HL-60 (cell line): ENCODE data around the gene AHCY.
"Not testable (repeated sequence)": the region's sequence is repeated elsewhere in the genome, so short reads cannot be mapped to it uniquely, and the experiment has no call there.

Experiments
- DNase-seq, 2 experiments: peaks; one replicate each; pipeline ENCODE4 v3.0.0-alpha.2; 2010 to 2020; ENCODE audit warnings: low read depth in 1 of 2, low spot score in 1 of 2
- H3K27ac ChIP-seq: fragments of 250-450 bp; sonication (Bioruptor Pico); replicated peaks from 2 replicates; pipeline ENCODE4 v1.5.1; 2020; ENCODE audit warnings: mild to moderate bottlenecking, moderate library complexity
- H3K27me3 ChIP-seq: fragments of 250-450 bp; sonication (Bioruptor Pico); 2 replicates; pipeline ENCODE4 v1.5.1; 2021; ENCODE audit warnings: mild to moderate bottlenecking, moderate library complexity; ENCODE audit not compliant: insufficient read depth, poor library complexity, severe bottlenecking
- H3K4me3 ChIP-seq: replicated peaks from 2 replicates; pipeline ENCODE4 v1.5.1; 2011; ENCODE audit warnings: mild to moderate bottlenecking, control low read depth, low read length; ENCODE audit not compliant: insufficient read depth
- GABPA ChIP-seq: IDR thresholded peaks from 2 replicates; pipeline ENCODE4 v1.6.1; 2012; ENCODE audit warnings: low read depth
- POLR2AphosphoS5 ChIP-seq: IDR thresholded peaks from 2 replicates; pipeline ENCODE4 v1.6.1; 2012; ENCODE audit warnings: low read depth
- REST ChIP-seq: IDR thresholded peaks from 2 replicates; pipeline ENCODE4 v1.6.1; 2012; ENCODE audit warnings: low read depth; ENCODE audit not compliant: insufficient replicate concordance
- SPI1 ChIP-seq: IDR thresholded peaks from 2 replicates; pipeline ENCODE4 v1.6.1; 2012; ENCODE audit warnings: low read depth, mild to moderate bottlenecking, borderline replicate concordance
- TF ChIP-seq, protein P1 (sequence below): IDR thresholded peaks from one replicate; pipeline ENCODE4 v1.5.1; 2011; ENCODE audit warnings: low read length, control low read depth, inconsistent platforms; ENCODE audit not compliant: insufficient read depth

The AHCY gene

DNA sequence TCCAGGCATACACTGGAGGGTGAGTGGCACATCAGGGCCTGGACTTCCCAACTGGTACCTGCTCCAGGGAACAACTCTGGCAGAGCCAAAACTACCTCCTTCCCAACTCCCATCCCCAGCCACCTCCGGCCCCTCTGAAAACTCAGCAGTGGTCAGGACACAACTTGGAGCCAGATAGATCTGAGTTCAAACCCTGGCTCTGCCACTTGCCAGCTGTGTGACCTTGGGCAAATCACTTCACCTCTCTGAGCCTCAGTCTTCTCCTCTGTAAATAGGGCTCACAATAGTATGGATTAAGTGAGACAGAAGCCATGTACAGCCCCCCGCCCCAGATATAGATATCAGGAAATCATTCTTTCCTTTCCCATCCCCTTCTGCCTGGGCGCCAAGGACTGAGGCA lies 10.7 kb downstream of the AHCY start:
- no peak for DNase-seq
- Histone ChIP-seq H3K27me3 (no peaks in the 10 kb centered on the region), H3K4me3 (no peak overlapping the region), H3K27ac (no peak overlapping the region)
- no peak for TF ChIP-seq GABPA
- no peak for TF ChIP-seq REST
- no peak for TF ChIP-seq SPI1
- TF ChIP-seq, protein P1, sequence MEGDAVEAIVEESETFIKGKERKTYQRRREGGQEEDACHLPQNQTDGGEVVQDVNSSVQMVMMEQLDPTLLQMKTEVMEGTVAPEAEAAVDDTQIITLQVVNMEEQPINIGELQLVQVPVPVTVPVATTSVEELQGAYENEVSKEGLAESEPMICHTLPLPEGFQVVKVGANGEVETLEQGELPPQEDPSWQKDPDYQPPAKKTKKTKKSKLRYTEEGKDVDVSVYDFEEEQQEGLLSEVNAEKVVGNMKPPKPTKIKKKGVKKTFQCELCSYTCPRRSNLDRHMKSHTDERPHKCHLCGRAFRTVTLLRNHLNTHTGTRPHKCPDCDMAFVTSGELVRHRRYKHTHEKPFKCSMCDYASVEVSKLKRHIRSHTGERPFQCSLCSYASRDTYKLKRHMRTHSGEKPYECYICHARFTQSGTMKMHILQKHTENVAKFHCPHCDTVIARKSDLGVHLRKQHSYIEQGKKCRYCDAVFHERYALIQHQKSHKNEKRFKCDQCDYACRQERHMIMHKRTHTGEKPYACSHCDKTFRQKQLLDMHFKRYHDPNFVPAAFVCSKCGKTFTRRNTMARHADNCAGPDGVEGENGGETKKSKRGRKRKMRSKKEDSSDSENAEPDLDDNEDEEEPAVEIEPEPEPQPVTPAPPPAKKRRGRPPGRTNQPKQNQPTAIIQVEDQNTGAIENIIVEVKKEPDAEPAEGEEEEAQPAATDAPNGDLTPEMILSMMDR, result no peak
- TF ChIP-seq POLR2AphosphoS5, result no peak

DNA sequence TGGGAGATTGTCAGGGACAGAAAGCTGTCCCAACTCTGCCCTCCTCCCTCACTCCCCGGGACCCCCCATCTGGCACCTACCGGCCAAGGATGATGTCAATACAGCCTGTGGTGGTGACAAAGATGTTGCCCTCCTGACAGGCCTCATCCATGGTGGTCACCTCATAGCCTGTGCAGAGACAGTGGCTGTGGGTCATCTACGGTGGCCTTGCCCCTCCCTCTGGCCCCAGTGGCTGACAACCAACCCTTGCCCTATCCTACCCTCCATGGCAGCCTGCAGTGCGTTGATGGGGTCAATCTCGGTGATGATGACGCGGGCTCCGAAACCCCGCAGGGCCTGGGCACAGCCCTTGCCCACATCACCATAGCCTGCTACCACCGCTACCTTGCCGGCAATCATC lies 12.7 kb downstream of the AHCY start:
- TF ChIP-seq POLR2AphosphoS5 (no peak), REST (no peak), GABPA (no peak), SPI1 (no peak)
- TF ChIP-seq, protein P1, result no peak
- Histone ChIP-seq H3K27ac (no peak overlapping the region), H3K4me3 (no peak overlapping the region), H3K27me3 (no peaks in the 10 kb centered on the region)
- no peak for DNase-seq

DNA sequence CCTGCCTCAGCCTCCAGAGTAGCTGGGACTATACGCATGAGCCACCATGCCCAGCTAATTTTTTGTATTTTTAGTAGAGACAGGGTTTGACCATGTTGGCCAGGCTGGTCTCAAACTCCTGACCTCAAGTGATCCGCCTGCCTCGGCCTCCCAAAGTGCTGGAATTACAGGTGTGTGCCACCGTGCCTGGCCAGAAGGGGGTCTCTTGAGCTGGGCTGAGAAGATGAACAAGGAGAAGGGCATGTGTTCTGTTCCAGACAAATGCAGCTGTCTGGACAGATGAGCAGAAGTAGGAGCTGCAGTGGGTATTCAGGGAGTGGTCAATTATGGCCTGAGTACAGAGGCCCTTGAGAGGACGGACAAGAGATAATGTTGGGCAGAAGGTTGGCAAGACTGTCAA lies 15.7 kb downstream of the AHCY start:
- H3K27me3 ChIP-seq, H3K4me3 ChIP-seq, H3K27ac ChIP-seq, DNase-seq: not testable (repeated sequence)

GRCh38 chr20:34285450-34285849 lies 17.7 kb downstream of the AHCY start:
- no peaks in the 10 kb centered on the region for H3K27me3 ChIP-seq
- DNase-seq, result no peak
- TF ChIP-seq, protein P1, result no peak
- TF ChIP-seq GABPA (no peak), REST (no peak), POLR2AphosphoS5 (no peak), SPI1 (no peak)
- H3K27ac ChIP-seq, result no peak overlapping the region
- no peak overlapping the region for H3K4me3 ChIP-seq
